Activated CD8-positive, alpha-beta memory T cell treated with anti-CD3 and anti-CD28 coated beads, Interleukin-2, amount 50 U/mL, for 24 hours (primary cell): ENCODE data around the gene KIF21B.

Source experiments
- DNase-seq: peaks from one replicate; pipeline ENCODE4 v3.0.0-alpha.2; 2020; ENCODE audit errors: extremely low read depth

Gene KIF21B

DNA sequence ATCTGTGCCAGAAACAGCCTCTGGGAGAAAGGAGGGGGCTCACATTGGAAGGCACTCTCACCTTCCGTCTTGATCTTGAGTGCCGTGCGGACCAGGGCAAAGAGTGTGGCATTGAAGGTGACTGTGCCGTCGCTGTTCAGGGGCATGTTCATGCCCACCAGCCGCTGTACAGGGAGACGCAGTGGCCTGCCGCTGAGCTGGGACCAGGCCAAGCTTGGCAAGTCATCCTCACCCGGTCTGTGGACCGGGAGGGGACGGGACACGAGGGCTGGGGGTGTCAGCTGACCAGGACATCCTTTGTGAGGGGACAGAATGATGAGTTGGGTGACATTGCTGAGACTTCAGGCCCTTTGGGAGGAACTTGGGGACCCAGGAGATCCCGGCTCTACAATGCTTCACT is 25.0 kb upstream of the KIF21B start:
- no peak for DNase-seq

DNA sequence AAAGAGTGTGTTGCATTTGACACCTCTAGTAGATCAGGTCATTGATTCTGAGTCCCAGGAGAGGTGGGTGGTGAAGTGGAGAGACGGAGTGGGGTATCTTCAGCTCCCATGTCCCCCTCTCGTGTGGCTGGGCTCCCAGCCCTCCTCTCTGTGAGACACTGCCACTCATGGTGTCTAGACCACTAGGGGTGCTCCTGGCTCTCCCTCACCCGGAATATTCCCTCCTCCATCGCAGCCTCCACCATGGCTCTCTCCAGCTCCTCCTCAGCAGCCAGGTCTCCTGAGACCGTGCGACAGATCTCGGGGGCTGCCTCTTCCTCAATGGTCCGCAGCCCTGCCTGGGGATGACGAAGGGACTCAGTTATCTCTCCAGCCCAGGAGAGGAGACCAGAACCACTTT is 20.6 kb upstream of the KIF21B start:
- DNase-seq: no peak

DNA sequence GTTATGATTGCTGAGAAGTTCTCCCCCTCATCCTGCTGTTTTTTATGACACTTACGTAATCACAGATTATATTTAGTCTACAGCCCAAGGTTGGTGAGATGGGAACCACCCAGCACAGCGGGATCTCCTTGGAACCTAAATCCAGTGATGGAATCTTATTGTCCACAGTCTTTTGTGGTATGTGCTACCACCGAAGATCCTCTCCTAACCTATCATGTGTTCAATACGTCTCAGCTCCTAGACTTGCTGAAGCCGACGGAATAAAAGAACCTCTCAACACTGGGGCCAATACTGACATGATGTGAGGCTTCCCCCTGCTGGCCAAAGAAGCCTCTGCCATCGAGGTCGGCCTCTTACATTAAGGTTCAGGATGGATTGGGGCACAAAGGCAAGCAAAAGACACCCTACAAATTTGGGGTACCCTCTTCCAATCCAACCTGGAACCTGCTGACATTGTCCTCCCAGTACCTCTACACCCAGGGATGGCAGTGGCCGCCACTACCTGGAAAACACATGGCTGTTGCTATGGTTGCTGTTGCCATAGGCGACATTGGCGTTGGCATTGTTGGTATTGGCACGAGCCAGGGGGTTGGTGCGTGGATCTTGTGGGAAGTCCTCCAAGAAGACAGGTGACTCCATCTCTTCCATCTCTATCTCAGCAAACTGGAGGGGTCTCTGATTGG is 19.4 kb upstream of the KIF21B start:
- no peak for DNase-seq

DNA sequence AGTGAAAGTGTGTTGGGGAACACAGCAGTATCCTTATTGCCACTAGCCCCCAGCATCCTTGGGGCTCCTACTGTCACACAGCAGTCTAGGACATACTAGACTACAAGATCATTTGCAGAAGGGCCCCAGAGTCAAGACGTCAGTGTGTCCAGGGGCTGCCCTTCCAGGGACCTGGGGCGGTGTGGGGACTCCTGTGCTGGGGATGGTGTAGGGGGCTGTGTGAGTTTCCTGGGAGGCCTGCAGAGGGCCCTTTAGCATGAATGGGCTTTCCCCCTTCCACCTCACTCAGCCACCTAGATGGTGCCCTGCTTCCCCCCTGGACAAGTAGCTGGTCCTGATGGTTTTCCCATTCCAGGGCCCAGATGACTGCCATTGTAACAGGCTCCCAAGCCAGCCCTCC is 17.5 kb upstream of the KIF21B start:
- no peak for DNase-seq

DNA sequence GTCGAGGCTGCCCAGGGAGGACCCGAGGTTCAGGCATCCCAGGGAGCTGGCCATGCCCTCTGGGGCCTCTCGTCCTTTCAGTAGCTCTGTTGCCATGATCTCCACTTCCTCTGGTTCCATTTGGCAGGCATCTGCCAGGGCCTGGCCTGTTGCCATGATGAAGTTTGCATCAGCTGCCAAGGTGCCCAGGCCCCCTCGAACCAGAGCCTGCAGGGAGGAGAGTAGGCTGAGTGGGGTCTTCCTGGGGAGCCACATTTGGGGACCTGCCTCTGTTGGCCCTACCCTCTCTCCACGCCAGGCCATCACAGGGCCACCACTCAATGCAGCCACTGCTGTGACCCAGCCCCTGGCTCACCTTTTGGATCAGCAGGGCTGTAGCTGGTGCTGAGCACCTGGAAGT is 16.4 kb upstream of the KIF21B start:
- no peak for DNase-seq

DNA sequence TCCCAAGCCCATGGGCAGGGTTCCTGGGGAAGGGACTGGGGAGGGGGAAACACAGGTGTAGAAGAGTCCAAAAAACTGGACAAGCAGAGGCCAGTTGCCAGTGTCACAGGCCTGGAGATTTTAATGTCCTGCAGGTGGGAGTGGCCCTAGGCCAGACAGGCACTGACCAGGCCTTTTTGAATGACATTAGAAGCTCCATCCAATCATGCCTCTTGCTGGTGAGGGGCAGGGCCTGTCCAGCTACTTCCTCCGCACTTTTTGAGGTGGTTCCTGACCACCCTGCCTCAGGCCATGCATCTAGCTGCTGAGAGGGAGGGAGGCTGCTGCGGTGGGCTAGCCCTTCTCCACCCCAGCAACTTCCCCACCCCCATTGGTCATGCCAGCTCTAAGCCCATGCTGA is 15.9 kb upstream of the KIF21B start:
- no peak for DNase-seq

DNA sequence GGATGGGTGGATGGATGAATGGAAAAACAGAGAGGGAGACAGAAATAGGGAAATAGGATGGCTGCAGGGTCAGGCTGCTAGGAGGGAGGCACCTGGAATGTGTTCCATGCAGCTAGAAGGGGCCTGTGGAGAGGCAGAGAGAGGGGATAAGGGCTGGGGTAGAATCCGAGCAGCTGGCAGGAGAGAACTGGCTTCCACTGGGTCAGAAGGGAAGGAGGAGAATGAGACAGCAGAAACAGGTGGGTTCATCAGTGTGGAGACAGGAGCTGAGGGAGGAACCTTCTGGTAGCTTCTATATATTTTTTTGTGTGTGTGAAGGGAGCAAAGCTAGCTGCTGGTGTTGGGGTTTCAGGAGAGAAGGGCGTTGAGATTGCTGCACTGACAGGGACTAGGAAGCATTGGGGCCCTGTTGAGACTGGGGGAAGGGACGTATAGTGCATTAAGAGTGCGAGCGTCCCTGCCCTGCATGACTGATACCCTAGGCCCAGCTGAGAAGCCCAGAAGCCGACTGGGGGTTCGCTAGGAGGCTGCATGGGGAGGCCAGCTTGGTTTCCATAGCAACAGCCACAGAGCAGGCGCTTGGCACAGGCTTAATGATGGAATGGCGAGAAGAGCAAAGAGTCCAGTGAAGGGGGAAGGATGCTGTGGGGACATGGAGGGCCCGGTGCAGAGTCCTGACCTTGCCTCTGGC is 14.8 kb upstream of the KIF21B start:
- DNase-seq: no peak

DNA sequence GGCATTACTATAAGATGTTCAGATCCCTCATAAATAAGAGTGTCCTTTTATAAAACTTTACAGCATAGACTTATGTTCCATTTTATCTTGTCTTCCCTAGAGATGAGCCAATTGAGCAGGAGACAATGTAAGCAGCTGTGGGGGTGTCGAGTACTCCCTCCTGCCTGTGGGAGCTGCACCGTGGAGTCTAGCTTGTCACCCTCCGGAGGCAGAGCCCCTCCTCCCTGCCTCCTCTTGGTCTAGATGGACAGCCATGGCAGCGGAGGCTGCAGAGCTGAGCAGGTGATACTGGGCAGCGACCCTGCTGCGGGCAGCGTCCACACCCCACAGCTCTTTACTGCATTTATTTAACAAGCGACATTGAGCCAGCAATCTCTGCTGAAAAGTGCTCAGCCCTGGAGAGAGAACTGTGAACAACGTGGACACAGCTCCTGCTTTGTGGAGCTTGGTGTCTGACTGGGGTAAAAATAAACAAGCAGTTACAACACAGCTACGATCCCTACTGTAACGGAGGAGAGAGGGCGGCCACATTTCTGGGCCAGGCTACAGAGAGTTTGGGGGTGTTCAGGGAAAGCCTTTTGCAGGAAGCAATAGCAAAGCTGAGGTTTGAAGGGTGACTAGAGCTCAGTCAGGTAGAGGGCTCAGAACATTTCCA is 12.8 kb upstream of the KIF21B start:
- DNase-seq: no peak

DNA sequence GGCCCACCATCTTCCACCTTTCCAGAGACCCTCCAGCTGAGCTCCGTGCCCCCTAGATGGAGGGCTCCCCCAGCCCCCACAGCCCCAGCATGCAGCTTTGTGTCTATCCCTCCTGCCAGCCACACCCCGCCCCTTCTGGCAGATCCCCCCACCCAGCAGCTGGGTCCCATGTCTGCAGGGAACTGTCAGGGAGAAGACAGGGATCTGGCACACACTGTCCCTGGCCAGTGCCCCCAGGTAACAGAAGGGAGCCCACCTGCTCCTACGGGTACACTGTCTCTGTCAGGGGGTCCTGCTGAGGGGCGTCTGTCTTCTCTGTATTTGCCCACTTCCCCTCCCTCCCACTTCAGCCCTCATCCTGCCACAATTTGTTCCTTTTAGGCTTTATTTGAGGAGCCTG is 11.2 kb upstream of the KIF21B start:
- no peak for DNase-seq

DNA sequence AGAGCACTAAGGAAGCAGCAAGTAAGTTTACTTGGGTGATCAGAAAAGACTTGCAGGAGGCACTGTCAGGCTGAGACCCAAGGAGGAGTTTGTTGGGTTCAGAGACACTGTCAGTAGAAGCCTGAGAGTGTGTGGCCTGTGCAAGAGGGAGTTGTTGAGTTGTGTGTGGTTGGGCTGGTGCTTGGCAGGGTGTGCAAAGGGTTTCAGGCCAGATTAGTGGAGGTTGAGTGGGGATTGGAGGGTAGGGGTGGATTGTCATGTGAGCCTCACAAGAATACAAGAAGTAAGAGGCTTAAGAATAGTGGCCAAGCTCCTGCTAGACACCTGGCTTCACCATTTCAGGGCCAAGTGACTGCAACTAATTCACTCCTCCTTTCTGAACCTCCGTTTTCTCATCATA is 8.9 kb upstream of the KIF21B start:
- no peak for DNase-seq

DNA sequence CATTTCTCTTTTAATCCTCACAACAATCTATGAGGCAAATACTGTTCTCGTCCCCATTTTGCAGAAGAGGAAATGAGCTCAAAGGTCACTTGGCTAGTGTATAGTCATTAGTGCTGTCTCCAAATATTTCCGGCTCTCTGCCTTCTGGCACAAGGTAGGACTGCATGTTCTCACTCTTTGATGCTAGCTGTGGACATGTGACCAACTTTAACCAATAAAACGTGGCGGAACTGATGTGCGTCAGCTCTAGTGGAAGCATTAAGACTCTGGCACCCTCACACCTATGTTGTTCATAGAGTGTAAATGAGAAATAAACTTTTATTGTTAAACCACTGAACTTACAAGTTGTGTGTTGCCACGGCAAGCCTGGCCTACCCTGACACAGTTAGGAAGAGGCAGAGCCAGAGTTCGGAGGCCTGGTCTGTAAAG is 5.0 kb upstream of the KIF21B start:
- no peak for DNase-seq

DNA sequence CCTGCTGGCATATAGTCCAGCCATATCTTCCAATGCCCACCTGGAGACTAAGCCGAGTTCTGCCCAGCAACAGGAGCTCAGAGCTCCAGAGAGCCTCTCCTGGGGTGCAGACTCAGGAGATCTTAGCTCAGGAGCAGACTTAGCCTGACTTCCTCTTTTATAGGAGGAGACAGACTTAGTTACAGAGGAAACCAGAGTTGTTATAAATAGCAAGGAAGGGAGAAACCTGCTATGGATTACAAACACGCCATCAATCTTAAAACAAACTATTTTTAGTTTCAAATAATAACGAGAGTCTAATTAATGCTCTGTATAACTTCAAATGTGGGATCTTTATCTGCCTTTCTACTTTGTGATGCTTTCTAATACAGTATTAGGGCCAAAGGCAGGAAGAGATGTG is 3.3 kb upstream of the KIF21B start:
- DNase-seq: no peak

DNA sequence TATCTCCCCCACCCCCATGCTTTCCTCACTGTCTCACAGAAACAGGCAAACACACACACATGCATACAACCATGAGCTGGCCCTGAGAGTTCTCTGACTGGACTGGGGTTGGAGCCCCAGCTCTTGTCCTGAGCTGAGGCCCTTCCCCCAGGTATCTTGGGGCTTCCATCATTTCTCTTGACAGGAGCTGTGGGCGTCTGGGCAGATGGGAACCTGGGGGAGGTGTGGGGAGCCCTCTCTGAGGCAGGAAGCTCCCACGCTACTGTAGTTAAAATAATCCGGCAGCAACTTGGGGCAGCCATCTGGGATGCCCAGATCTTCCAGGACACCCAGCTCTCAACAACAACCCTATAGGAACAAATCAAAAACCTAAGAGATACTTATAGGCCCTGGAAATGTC is 2.7 kb upstream of the KIF21B start:
- no peak for DNase-seq

DNA sequence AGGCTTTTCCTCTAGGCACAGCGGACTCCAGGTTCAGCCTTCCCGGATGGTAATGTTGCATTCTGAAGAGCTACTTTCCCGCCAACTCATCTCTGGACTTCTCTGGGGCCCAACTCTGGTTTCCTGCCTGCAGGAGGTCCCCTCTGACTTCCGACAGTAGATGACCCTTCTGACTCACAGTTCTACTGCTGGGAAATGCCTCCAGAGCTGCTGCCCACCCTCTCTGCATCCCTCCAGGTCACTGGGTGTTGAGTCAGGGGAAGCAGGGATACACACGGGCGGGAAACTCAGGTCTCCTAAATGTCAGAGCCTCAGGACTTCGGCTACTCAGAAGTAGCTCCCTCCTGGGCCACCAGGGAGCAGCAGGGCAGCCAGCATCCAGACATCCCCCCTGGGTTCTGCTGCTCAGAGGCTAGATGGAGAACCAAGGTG is 2.1 kb upstream of the KIF21B start:
- DNase-seq: no peak

DNA sequence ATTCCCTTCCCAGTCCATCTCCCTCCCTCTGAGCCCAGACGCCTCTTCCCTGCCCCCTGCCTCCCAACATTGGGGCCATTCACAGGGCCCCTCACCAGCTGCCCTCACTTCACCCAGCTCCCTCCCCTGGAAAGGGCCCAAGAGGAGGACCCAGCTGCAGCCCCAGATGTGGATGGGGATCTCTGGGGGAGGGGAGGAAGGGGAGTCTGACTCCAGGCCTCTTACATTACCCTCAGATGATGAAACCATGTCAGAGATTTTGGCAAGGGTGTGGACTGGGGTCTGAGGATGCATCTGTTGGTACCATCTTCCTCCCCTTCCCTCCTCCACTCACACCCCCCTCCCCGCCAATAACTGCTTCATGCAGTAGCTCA is 1.1 kb upstream of the KIF21B start:
- no peak for DNase-seq

DNA sequence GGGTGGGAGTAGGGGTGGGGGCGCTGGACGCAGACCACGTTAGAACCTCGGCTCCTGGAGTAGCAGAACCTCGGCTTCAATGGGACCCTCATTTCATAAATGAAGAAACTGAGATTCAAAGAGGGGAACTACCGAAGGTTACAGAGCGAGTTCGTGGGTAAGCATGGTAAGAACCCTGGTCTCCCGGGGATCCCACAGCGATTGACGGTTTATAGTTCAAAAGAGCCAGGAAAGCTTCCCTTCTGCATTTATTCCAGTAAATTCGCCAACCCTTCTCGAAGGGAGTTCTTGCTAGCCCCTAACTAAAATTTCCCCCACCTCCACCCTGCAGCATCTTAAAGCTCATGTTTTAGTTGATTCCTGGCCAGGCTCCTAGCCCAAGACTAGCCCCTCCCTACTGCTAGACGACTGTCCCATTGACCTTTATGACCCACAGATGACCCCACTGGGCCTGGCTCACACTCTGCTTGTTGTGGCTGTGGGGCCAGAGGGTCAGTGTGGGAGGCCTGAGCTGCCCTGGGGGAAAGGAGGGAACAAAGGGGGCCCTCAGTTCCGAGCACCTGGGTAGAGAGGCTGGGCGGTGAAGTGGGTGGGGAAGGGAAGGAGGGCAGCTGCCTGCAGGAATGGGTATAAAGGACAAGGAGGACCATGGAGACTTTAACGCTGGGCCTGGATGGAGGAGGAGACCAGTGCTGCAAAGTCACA is 558 bp upstream of the KIF21B start:
- no peak for DNase-seq

DNA sequence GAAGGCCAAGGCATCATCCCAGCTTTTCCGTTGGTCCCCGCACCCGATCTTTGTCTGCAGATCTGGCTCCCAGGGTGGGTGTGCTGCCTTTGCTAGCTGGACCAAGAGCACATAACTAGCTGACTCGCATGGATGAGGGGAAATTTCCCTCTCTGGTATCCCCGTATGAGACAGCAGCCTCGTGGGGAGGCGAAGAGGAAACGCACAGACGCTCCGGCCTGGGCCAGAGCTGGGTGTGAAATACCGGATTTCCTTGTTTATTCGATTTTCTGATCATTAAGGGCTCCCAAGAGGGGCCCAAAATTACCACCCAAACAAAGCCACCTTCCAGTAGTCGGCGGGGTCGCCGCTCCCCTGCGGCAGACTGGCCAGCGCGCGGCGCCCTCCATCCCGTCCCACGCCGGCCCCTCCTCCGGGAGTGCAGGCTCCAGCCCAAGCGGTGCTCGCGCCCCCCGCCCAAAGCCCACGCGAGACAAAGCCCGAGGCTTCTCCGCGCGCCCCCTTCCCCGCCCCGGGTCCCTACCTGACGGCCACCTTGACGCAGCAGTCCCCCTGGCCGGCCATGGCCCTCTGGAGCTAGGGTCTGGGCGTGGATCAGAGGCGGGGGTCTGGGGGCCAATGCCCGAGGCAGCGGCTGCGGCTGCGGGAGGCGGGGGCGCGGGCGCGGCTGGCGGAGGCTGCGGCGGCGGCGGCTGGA is 546 bp downstream of the KIF21B start:
- DNase-seq: no peak

DNA sequence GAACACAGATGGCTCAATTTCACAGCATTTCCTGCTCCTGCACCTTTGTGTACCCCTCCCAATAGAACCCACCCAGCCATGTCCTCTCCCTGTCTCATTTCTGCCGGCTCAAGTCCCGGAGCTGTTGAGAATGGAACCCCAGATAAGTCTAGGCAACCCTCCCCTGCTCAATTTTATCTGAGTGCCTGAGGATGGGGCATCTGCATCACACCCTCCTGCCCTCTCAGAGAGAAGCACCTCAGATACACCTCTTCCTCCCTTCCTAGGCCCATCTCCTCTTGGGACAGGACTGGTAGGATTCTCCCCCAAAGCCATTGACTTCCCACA is 1.1 kb downstream of the KIF21B start:
- no peak for DNase-seq

DNA sequence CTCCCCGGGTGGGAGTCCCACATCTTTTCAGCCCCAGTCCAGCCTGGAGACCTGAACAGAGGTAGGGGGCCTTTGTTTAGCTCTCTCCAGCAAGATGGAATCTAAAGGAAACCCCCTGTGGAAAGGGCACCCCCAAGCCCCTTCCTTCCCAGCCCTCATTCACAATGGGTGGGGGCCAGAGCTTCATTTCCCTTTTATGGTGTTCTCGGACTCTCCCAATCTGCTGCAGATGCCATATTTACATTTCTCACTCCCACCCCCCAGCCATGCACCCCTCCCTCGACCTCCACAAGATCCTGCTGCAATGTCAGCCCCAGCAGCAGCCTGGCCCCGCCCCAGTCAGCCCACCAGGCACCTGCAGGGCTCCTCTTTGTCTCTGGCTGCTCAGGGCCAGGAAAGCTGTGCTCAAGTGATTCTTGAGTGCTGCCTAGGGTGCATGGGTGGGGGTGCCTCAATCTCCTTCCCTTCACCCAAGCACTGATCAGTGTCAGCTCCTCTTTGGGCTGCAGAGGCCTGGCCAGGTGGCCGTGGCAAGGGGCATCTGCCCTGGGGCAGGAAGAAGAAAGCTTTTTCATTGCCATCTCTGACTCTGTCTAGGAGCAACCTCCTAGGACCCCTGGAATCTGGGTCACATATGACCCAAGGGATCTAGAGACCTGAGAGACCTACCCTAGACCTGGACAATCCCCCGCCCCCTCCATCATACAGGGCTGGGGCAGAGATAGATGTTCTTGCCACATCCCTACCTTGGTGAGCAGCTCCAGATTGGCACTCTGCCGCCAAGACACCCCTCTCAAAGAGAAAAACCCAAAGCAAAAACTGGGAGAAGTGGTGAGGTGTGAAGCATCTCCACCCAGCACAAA is 1.7 kb downstream of the KIF21B start:
- no peak for DNase-seq

DNA sequence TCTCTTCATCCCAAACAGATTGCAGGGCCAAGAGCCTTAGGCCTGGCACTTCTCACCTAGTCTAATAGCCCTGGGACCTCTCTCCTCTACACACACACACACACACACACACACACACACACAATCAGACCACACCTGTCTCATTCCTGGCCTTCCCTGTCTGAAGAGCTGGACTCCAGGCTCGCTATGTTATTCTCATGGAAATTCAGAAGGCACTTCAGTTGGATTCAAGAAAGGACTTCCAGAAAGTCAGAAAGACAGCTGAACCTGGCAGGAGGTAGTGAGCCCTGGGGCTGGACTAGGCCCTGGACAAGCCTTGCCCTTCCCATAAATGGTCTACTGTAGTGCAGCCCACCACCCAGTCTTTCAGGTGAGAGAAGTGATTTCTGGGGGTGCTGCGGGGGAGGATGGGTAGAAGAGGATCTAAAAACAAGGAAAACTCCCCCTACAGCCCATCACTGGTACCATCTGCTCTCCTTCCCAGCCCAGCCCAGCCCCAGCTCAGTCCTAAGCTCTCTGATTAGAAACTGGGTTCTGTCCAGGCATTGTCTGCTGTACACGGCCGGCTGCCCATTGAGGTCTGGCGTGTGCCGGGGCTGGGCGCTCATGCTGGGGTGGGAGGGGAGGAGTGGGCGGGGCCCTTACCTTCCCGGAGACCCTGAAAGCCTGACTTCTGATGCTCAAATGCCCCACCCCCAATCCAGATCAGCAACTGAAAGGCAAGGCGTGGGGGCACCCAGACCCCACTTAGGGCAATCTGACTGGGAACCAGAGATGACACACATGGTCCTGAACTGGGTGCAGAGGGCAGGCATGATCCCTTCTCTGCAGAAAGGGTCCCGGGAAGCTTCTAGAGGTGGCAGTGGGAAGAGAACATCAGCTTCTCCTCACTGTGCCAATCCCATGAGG is 2.5 kb downstream of the KIF21B start:
- no peak for DNase-seq
